ENCODE results near the gene PODN. TPM values are rescaled to one million over a fixed set of nuclear protein-coding genes. Genes with fewer than 3 reads are reported as not detected.

The PODN gene
- total RNA-seq, 1 experiment from 2014 or later: 0.17 TPM

GRCh38 chr1:53112861-53113260, 50.8 kb downstream of the PODN start:
- no peak for DNase-seq
- Histone ChIP-seq H4K20me1 (ENCODE audit: control insufficient read depth, insufficient read depth, insufficient read length) (peaks cover 2% of the 10 kb centered on the region), H3K23me2 (ENCODE audit: insufficient read length, low read depth, low read length, poor library complexity, severe bottlenecking) (no peaks in the 10 kb centered on the region), H2AK5ac (ENCODE audit: insufficient read length, low read length) (no peak overlapping the region), H4K5ac (ENCODE audit: insufficient read length, low read depth, low read length) (no peak overlapping the region), H3K4ac (ENCODE audit: low read depth, low read length) (no peak overlapping the region), H2BK12ac (ENCODE audit: insufficient read length, low read depth, low read length) (no peak overlapping the region), H3K9ac (ENCODE audit: extremely low read depth, insufficient read length, low read length) (no peak overlapping the region), H3K27me3 (ENCODE audit: insufficient read depth, low read length) (no peaks in the 10 kb centered on the region), H4K8ac (replicated peaks; ENCODE audit: insufficient read length, low read depth, low read length) (no peak overlapping the region), H3K56ac (ENCODE audit: insufficient read length, low read depth, low read length) (no peak overlapping the region), H3K4me1 (ENCODE audit: insufficient read depth, low read length) (no peaks in the 10 kb centered on the region; the same call in 1 of the 2 replicates), H3K79me2 (ENCODE audit: insufficient read depth, low read length) (no peaks in the 10 kb centered on the region), H3K4me2 (ENCODE audit: insufficient read depth, insufficient read length, low read length) (no peak overlapping the region), H3K23ac (ENCODE audit: insufficient read length, low read depth, low read length) (no peak overlapping the region), H4K91ac (ENCODE audit: insufficient read length, low read depth, low read length) (no peak overlapping the region), H2AFZ (ENCODE audit: low read length) (no peak overlapping the region), H2BK15ac (ENCODE audit: low read depth, low read length) (no peak overlapping the region), H3T11ph (ENCODE audit: low read length) (no peak overlapping the region), H2BK5ac (ENCODE audit: insufficient read length, low read length) (no peak overlapping the region), H2BK20ac (ENCODE audit: low read depth, low read length, poor library complexity, severe bottlenecking) (no peak overlapping the region), H3K79me1 (ENCODE audit: insufficient read depth, low read depth, low read length, poor library complexity, severe bottlenecking) (no peaks in the 10 kb centered on the region), H3K27ac (ENCODE audit: insufficient read length, low read depth, low read length) (no peak overlapping the region), H2BK120ac (ENCODE audit: low read depth, low read length, poor library complexity, severe bottlenecking) (no peak overlapping the region), H3K18ac (ENCODE audit: insufficient read length, low read depth, low read length) (no peak overlapping the region), H3K14ac (ENCODE audit: insufficient read depth, low read length) (no peak overlapping the region), H3K9me3 (ENCODE audit: control insufficient read depth, low read depth, low read length) (no peaks in the 10 kb centered on the region)
- no peaks in the 10 kb centered on the region for H3K36me3 Mint-ChIP-seq (ENCODE audit: insufficient read depth in 1 of 3, low read depth in 3 of 3)
- H3K4me1 Mint-ChIP-seq: peaks cover 41 to 55% of the 10 kb centered on the region in 2 experiments
- H3K9me3 Mint-ChIP-seq: peaks cover 4 to 9% of the 10 kb centered on the region in 2 experiments; a peak in 2 of 5 replicates
- no peak overlapping the region; a peak in 1 of 5 replicates for H3K4me3 Mint-ChIP-seq
- no CpG with 5 or more reads among the region's 4 CpGs for WGBS (ENCODE audit: extremely low coverage, insufficient read length, low lambda C conversion rate)
- H3K27ac Mint-ChIP-seq: no peak overlapping the region
- H3K27me3 Mint-ChIP-seq (ENCODE audit: low read depth): peaks cover 26% of the 10 kb centered on the region
- no peak for TF ChIP-seq CTCF (conservative IDR thresholded peaks at IDR 0.05)

Data from H9 (cell line).